GM12892 (cell line): ENCODE measurements around the gene ZNF185.

ENCODE experiments used
- POLR2A ChIP-seq: IDR thresholded peaks from 2 replicates; pipeline ENCODE4 v1.6.1; 2011; ENCODE audit warnings: low read depth, low read length, control low read depth
- TAF1 ChIP-seq: IDR thresholded peaks from 2 replicates; pipeline ENCODE4 v1.6.1; 2011; ENCODE audit warnings: low read depth, mild to moderate bottlenecking, control low read depth, low read length, borderline replicate concordance

DNA sequence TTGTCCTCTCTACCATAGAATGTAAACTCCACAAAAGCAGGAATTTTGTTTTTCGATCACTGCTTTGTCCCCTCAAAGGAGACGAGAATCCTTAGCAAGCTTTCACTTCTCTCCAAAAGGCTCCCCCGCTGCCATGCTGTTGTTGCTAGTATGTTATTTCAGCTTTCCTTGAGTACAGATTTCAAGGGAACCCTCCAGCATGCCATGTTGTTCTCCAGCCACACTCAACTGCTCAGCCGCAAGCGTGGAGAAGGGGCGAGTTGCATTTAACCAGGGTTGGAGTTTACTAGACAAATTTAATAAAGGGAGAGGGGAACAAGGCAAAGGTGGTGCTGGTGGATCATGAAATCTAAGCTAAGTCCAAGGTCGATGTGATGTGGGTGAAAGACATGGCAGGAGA lies 43.9 kb upstream of the ZNF185 start:
- TF ChIP-seq POLR2A (no peak), TAF1 (no peak)
